Measurements from ENCODE around the gene DLX6. TPM values are rescaled to one million over a fixed set of nuclear protein-coding genes. Genes with fewer than 3 reads are reported as not detected.

The DLX6 gene
- total RNA-seq, 3 donors from 2014 or later = 0.32 TPM; not detected in 2

- no peaks in the 10 kb centered on the region for H3K4me1 ChIP-seq (ENCODE audit: low read depth)
- ATAC-seq (no peak), DNase-seq (no peak)
- intact Hi-C loops (cut with DNase I, micrococcal nuclease) = loop anchor here in 1 of 2 donors (10.0 kb wide), 2 partner anchors 946 to 1106 kb away; no protein-coding TSS in a partner anchor
- H3K9me3 ChIP-seq = no peaks in the 10 kb centered on the region
- no peak overlapping the region for H3K4me3 ChIP-seq
- TF ChIP-seq CTCF (IDR thresholded peaks at IDR 0.05) = no peak
- no peaks in the 10 kb centered on the region for H3K36me3 ChIP-seq (ENCODE audit: low read depth)
Measured at GRCh38 chr7:97020996-97021746, 15.8 kb downstream of the DLX6 start.

- Histone ChIP-seq H3K4me3 (no peak overlapping the region), H3K4me1 (ENCODE audit: low read depth) (no peaks in the 10 kb centered on the region), H3K36me3 (ENCODE audit: low read depth) (no peaks in the 10 kb centered on the region), H3K9me3 (no peaks in the 10 kb centered on the region)
- no peak for DNase-seq
- intact Hi-C loops (cut with DNase I, micrococcal nuclease) = loop anchor here in 1 of 2 donors (10.0 kb wide), 2 partner anchors 947 to 1107 kb away; no protein-coding TSS in a partner anchor
- TF ChIP-seq CTCF (IDR thresholded peaks at IDR 0.05) = no peak
- no peak for ATAC-seq
Measured at GRCh38 chr7:97021747-97022490, 16.6 kb downstream of the DLX6 start.

GRCh38 chr7:97022491-97023306 is 17.3 kb downstream of the DLX6 start:
- ATAC-seq (no peak), DNase-seq (no peak)
- Histone ChIP-seq H3K4me1 (ENCODE audit: low read depth) (peaks cover 3% of the 10 kb centered on the region), H3K9me3 (no peaks in the 10 kb centered on the region), H3K4me3 (no peak overlapping the region), H3K36me3 (ENCODE audit: low read depth) (no peaks in the 10 kb centered on the region)
- intact Hi-C loops (cut with DNase I, micrococcal nuclease) = loop anchor here in 1 of 2 donors (10.0 kb wide), 2 partner anchors 948 to 1108 kb away; no protein-coding TSS in a partner anchor
- no peak for TF ChIP-seq CTCF (IDR thresholded peaks at IDR 0.05)

GRCh38 chr7:97024209-97025129 is 19.1 kb downstream of the DLX6 start, which contains the start of gene DLX5:
Gene DLX5, minus strand, starts transcription at chr7:97024831. Its CDS starts 208 bp downstream, at chr7:97024623.
- no peak for TF ChIP-seq CTCF (IDR thresholded peaks at IDR 0.05)
- H3K36me3 ChIP-seq (ENCODE audit: low read depth) = no peaks in the 10 kb centered on the region
- ATAC-seq = no peak
- no peak within 1 kb of the TSS for H3K4me3 ChIP-seq
- intact Hi-C loops (cut with DNase I, micrococcal nuclease) = loop anchor here (5.0 to 10.0 kb wide), 4 partner anchors 947 to 1110 kb away; no protein-coding TSS in a partner anchor
- H3K4me1 ChIP-seq (ENCODE audit: low read depth) = peaks cover 3% of the 10 kb centered on the region
- DNase-seq = no peak
- no peaks in the 10 kb centered on the region for H3K9me3 ChIP-seq
